ENCODE measurements around the gene TRIM42. TPM values are rescaled to one million over a fixed set of nuclear protein-coding genes. Genes with fewer than 3 reads are reported as not detected.

TRIM42 gene
- total RNA-seq, 3 donors from 2014 or later, result not detected

GRCh38 chr3:140736863-140737460, 59.1 kb downstream of the TRIM42 start:
- Histone ChIP-seq H3K36me3 (no peaks in the 10 kb centered on the region), H3K4me3 (no peak overlapping the region), H3K27me3 (no peaks in the 10 kb centered on the region), H3K27ac (no peak overlapping the region), H3K9me3 (no peaks in the 10 kb centered on the region), H3K4me1 (no peaks in the 10 kb centered on the region)
- no peak for DNase-seq (ENCODE audit: low spot score in 2 of 2)
- intact Hi-C loops (cut with DNase I; ENCODE audit: low total_unique reads), result no loop called here
- TF ChIP-seq, protein P1, sequence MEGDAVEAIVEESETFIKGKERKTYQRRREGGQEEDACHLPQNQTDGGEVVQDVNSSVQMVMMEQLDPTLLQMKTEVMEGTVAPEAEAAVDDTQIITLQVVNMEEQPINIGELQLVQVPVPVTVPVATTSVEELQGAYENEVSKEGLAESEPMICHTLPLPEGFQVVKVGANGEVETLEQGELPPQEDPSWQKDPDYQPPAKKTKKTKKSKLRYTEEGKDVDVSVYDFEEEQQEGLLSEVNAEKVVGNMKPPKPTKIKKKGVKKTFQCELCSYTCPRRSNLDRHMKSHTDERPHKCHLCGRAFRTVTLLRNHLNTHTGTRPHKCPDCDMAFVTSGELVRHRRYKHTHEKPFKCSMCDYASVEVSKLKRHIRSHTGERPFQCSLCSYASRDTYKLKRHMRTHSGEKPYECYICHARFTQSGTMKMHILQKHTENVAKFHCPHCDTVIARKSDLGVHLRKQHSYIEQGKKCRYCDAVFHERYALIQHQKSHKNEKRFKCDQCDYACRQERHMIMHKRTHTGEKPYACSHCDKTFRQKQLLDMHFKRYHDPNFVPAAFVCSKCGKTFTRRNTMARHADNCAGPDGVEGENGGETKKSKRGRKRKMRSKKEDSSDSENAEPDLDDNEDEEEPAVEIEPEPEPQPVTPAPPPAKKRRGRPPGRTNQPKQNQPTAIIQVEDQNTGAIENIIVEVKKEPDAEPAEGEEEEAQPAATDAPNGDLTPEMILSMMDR (IDR thresholded peaks at IDR 0.05), result peak in 2 of 3 donors; percentile 24 to 60
- no peak for TF ChIP-seq POLR2A (IDR thresholded peaks at IDR 0.05)

GRCh38 chr3:140742116-140742515, 64.3 kb downstream of the TRIM42 start:
- DNase-seq (ENCODE audit: low spot score in 2 of 2), result no peak
- no peaks in the 10 kb centered on the region for H3K9me3 ChIP-seq
- TF ChIP-seq POLR2AphosphoS5 (IDR thresholded peaks at IDR 0.05), result no peak
- TF ChIP-seq, protein P1 (IDR thresholded peaks at IDR 0.05), result no peak
- no peak for TF ChIP-seq POLR2A (IDR thresholded peaks at IDR 0.05)
- H3K4me3 ChIP-seq, result no peak overlapping the region
- H3K36me3 ChIP-seq, result no peaks in the 10 kb centered on the region
- H3K4me1 ChIP-seq, result no peaks in the 10 kb centered on the region
- no peak overlapping the region for H3K27ac ChIP-seq
- peaks cover 0 to 4% of the 10 kb centered on the region in 2 donors for H3K27me3 ChIP-seq
- intact Hi-C loops (cut with DNase I; ENCODE audit: low total_unique reads), result no loop called here

GRCh38 chr3:140748171-140748570, 70.3 kb downstream of the TRIM42 start:
- no peaks in the 10 kb centered on the region for H3K36me3 ChIP-seq
- no peak overlapping the region for H3K27ac ChIP-seq
- TF ChIP-seq POLR2A (IDR thresholded peaks at IDR 0.05), result no peak
- TF ChIP-seq POLR2AphosphoS5 (IDR thresholded peaks at IDR 0.05), result no peak
- TF ChIP-seq, protein P1 (IDR thresholded peaks at IDR 0.05), result no peak
- intact Hi-C loops (cut with DNase I; ENCODE audit: low total_unique reads), result no loop called here
- H3K4me3 ChIP-seq, result no peak overlapping the region
- H3K27me3 ChIP-seq, result peaks cover 0 to 37% of the 10 kb centered on the region in 2 donors
- no peaks in the 10 kb centered on the region for H3K9me3 ChIP-seq
- no peaks in the 10 kb centered on the region for H3K4me1 ChIP-seq
- DNase-seq (ENCODE audit: low spot score in 2 of 2), result no peak

DNA sequence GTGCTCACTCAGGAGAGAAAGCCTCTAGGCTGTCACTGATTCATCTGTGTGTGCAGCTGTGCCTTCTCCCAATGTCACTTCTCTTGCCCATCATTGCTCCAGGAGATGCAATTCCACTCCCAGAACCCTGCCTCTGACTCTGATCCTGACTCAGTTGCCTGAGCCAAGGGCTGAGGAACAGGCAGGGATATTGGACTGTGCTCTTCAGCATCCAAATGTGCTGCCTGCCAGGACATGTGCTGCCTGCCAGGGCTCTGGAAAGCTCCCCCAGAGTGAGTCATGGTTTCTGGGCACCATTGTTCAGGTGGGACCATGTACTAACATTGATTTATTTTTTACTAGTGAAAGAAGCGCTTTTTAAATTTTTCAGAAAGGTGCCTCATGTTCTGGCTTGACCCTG, 71.0 kb downstream of the TRIM42 start:
- no peak for DNase-seq (ENCODE audit: low spot score in 2 of 2)
- Histone ChIP-seq H3K36me3 (no peaks in the 10 kb centered on the region), H3K4me3 (no peak overlapping the region), H3K9me3 (no peaks in the 10 kb centered on the region), H3K27ac (no peak overlapping the region), H3K4me1 (no peaks in the 10 kb centered on the region), H3K27me3 (peaks cover 0 to 37% of the 10 kb centered on the region in 2 donors)
- intact Hi-C loops (cut with DNase I; ENCODE audit: low total_unique reads), result no loop called here
- TF ChIP-seq, protein P1 (IDR thresholded peaks at IDR 0.05), result no peak
- TF ChIP-seq POLR2AphosphoS5 (IDR thresholded peaks at IDR 0.05) (no peak), POLR2A (IDR thresholded peaks at IDR 0.05) (no peak)

All from breast epithelium (tissue), 4 donors.